Neural progenitor cell (in vitro differentiated cells): ENCODE data around the gene DAZ1.
"Not testable (repeated sequence)": the region's sequence is repeated elsewhere in the genome, so short reads cannot be mapped to it uniquely, and the experiment has no call there.

Source experiments
- CTCF ChIP-seq: fragments of 200-600 bp; sonication (generic); IDR thresholded peaks from 2 replicates; pipeline ENCODE4 v1.5.1; 2017; ENCODE audit warnings: antibody characterized with exemption, mild to moderate bottlenecking
- EZH2phosphoT487 ChIP-seq: fragments of 200-600 bp; sonication (generic); IDR thresholded peaks from 2 replicates; pipeline ENCODE4 v1.6.1; 2017; ENCODE audit warnings: antibody characterized with exemption

DNA sequence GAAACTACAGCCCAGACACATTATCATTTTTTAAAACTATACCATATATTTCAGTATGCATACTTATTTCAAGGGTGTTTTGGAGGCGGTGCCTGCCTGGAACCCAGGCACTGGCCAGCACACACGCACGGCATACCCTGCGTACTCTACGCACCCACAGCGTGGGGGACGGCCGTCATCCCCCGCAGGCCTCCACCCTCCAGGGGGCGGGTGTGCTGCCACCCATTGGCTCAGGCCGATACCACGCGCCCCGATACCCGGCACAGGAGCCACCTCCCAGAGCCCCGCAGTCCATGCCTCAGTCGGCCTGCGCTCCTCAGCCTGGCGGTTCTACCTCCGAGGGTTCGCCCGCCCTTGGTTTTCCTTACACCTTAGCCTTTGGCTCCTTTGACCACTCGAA lies 20.4 kb upstream of the DAZ1 start, which contains the start of gene DAZ2:
- not testable (repeated sequence) for TF ChIP-seq CTCF, EZH2phosphoT487
